A673 (cell line): ENCODE data around the gene C1orf159.

Experiments
- CTCF ChIP-seq: fragments of 300-800, 200-600 bp; sonication (generic); conservative IDR thresholded peaks from 2 replicates; pipeline ENCODE4 v1.5.1; 2017; ENCODE audit warnings: low read depth, mild to moderate bottlenecking, antibody characterized with exemption, low read length, moderate library complexity, mixed read lengths
- EZH2 ChIP-seq: fragments of 200-600 bp; sonication (generic); IDR thresholded peaks from 2 replicates; pipeline ENCODE4 v1.6.1; 2017; ENCODE audit warnings: borderline replicate concordance, low read depth, mild to moderate bottlenecking, mixed read lengths, antibody characterized with exemption, low read length; ENCODE audit not compliant: poor library complexity, severe bottlenecking

GRCh38 chr1:1065265-1065939 lies 50.5 kb downstream of the C1orf159 start:
- no peak for TF ChIP-seq CTCF
- no peak for TF ChIP-seq EZH2
